Fibroblast of lung (primary cell): ENCODE results near the gene PDE10A. TPM values are rescaled to one million over a fixed set of nuclear protein-coding genes. Genes with fewer than 3 reads are reported as not detected.

ENCODE experiments used
- DNase-seq, 2 donors: peaks; one replicate each; pipeline versions ENCODE4 v3.0.0 to v3.0.0-alpha.2; 2010; ENCODE audit warnings: low read depth in 2 of 2
- H2AFZ ChIP-seq: 2 replicates; pipeline ENCODE4 v1.5.1; 2012; ENCODE audit warnings: low read length, control low read depth, inconsistent platforms
- H3K27ac ChIP-seq: 2 replicates; pipeline ENCODE4 v1.5.1; 2011; ENCODE audit warnings: low read length, control low read depth; ENCODE audit not compliant: insufficient read depth
- H3K27me3 ChIP-seq: 2 replicates; pipeline ENCODE4 v1.5.1; 2011; ENCODE audit warnings: mild to moderate bottlenecking, low read length; ENCODE audit not compliant: control insufficient read depth, insufficient read depth
- H3K36me3 ChIP-seq: 2 replicates; pipeline ENCODE4 v1.5.1; 2011; ENCODE audit warnings: low read length; ENCODE audit not compliant: control insufficient read depth, insufficient read depth
- H3K4me1 ChIP-seq: 2 replicates; pipeline ENCODE4 v1.5.1; 2011; ENCODE audit warnings: low read length; ENCODE audit not compliant: control insufficient read depth, insufficient read depth; ENCODE audit errors: extremely low read depth
- H3K4me2 ChIP-seq: 2 replicates; pipeline ENCODE4 v1.5.1; 2011; ENCODE audit warnings: low read length, control low read depth; ENCODE audit not compliant: insufficient read depth; ENCODE audit errors: extremely low read depth
- H3K4me3 ChIP-seq, 4 experiments: fragments of 200-600 bp in 1 of 4; sonication (generic) in 1 of 4; replicated peaks in 1 of 4; 2 replicates each; pipeline ENCODE4 v1.5.1; 2011 to 2016; ENCODE audit warnings: low read length in 4 of 4, low read depth in 3 of 4, mild to moderate bottlenecking in 3 of 4, control low read depth in 2 of 4, inconsistent platforms in 1 of 4, mixed read lengths in 1 of 4; ENCODE audit not compliant: insufficient read depth in 1 of 4; ENCODE audit errors: control extremely low read depth in 1 of 4
- H3K79me2 ChIP-seq: 2 replicates; pipeline ENCODE4 v1.5.1; 2012; ENCODE audit warnings: mild to moderate bottlenecking, low read length, inconsistent platforms; ENCODE audit not compliant: control insufficient read depth, insufficient read depth
- H3K9ac ChIP-seq: 2 replicates; pipeline ENCODE4 v1.5.1; 2011; ENCODE audit warnings: mild to moderate bottlenecking, low read length, control low read depth; ENCODE audit not compliant: insufficient read depth
- H3K9me3 ChIP-seq: 2 replicates; pipeline ENCODE4 v1.5.1; 2012; ENCODE audit warnings: low read depth, low read length; ENCODE audit not compliant: control insufficient read depth, insufficient read depth
- H4K20me1 ChIP-seq: 2 replicates; pipeline ENCODE4 v1.5.1; 2011; ENCODE audit warnings: low read length; ENCODE audit not compliant: control insufficient read depth, insufficient read depth; ENCODE audit errors: extremely low read depth
- EZH2 ChIP-seq: IDR thresholded peaks from 2 replicates; pipeline ENCODE4 v1.5.1; 2012; ENCODE audit warnings: low read length, control low read depth, mild to moderate bottlenecking; ENCODE audit errors: missing control alignments
- polyA plus RNA-seq, 2 donors: library from polyadenylated mRNA; depleted of rRNA in 1 of 2; stranded (reverse) in 1 of 2; unstranded in 1 of 2; fragments of >200 nt; gene quantifications; 2 replicates each; pipeline ENCODE4 v1.2.1, GENCODE V29; 2011 to 2012; ENCODE audit warnings: missing spikeins in 1 of 2
- total RNA-seq: library from RNA; depleted of rRNA; stranded (reverse); fragments of >200 nt; gene quantifications from 2 replicates; pipeline ENCODE4 v1.2.1, GENCODE V29; 2014
- TF ChIP-seq, protein P1 (sequence below), 2 donors: IDR thresholded peaks in 1 of 2; conservative IDR thresholded peaks in 1 of 2; 1 replicate in 1 of 2; 2 replicates in 1 of 2; pipeline ENCODE4 v1.5.1; 2011 to 2012; ENCODE audit warnings: low read length in 2 of 2, control low read depth in 1 of 2, inconsistent platforms in 1 of 2, low read depth in 1 of 2, mild to moderate bottlenecking in 1 of 2

The PDE10A gene
- total and polyA plus RNA-seq, 2 donors (not counting 1 experiment from before 2014, with no cell fraction given) = under 0.01 to 0.19 TPM

- no peaks in the 10 kb centered on the region for H3K79me2 ChIP-seq
These were observed 7.8 kb downstream of the PDE10A start for GRCh38 chr6:165655191-165655590.

DNA sequence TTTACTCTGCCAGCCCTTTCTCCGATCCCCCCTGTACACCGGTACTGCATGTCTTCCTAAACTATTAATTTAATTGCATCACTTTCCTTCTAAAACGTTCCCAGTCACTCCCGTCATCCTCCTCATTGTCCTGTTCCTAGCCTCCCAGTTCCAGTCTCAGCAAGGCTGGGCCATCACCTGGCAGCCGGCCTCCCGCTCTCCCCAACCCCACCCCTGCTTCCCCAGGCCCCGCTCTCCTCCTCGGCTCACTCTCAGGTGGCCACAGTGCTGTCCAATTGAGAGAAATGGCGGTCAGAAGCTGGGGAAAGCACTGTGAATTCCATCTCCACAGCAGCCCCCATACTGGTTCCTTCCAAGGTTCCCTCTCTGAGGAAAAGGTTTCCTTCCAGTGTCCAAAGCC is 8.9 kb downstream of the PDE10A start:
- DNase-seq = no peak
- Histone ChIP-seq H3K9ac (no peak overlapping the region), H3K4me2 (no peak overlapping the region), H3K4me1 (no peaks in the 10 kb centered on the region), H3K79me2 (no peaks in the 10 kb centered on the region), H3K36me3 (no peaks in the 10 kb centered on the region), H3K4me3 (no peak overlapping the region), H3K27ac (no peak overlapping the region), H2AFZ (no peak overlapping the region), H3K9me3 (no peaks in the 10 kb centered on the region), H3K27me3 (no peaks in the 10 kb centered on the region), H4K20me1 (no peaks in the 10 kb centered on the region)
- TF ChIP-seq, protein P1, sequence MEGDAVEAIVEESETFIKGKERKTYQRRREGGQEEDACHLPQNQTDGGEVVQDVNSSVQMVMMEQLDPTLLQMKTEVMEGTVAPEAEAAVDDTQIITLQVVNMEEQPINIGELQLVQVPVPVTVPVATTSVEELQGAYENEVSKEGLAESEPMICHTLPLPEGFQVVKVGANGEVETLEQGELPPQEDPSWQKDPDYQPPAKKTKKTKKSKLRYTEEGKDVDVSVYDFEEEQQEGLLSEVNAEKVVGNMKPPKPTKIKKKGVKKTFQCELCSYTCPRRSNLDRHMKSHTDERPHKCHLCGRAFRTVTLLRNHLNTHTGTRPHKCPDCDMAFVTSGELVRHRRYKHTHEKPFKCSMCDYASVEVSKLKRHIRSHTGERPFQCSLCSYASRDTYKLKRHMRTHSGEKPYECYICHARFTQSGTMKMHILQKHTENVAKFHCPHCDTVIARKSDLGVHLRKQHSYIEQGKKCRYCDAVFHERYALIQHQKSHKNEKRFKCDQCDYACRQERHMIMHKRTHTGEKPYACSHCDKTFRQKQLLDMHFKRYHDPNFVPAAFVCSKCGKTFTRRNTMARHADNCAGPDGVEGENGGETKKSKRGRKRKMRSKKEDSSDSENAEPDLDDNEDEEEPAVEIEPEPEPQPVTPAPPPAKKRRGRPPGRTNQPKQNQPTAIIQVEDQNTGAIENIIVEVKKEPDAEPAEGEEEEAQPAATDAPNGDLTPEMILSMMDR (conservative IDR thresholded peaks at IDR 0.05 in 1 of 2, IDR thresholded peaks at IDR 0.05 in 1 of 2; ENCODE audit: low read depth in 1 of 2, low read length in 2 of 2) = no peak
- no peak for TF ChIP-seq EZH2

More at GRCh38 chr6:165655191-165655590, 7.8 kb downstream of the PDE10A start:
- Histone ChIP-seq H3K27me3 (no peaks in the 10 kb centered on the region), H2AFZ (no peak overlapping the region), H4K20me1 (no peaks in the 10 kb centered on the region), H3K4me1 (no peaks in the 10 kb centered on the region), H3K4me3 (no peak overlapping the region), H3K9ac (no peak overlapping the region), H3K9me3 (no peaks in the 10 kb centered on the region), H3K36me3 (no peaks in the 10 kb centered on the region), H3K4me2 (no peak overlapping the region), H3K27ac (no peak overlapping the region)
- no peak for DNase-seq
- no peak for TF ChIP-seq EZH2
- TF ChIP-seq, protein P1 (conservative IDR thresholded peaks at IDR 0.05 in 1 of 2, IDR thresholded peaks at IDR 0.05 in 1 of 2; ENCODE audit: low read depth in 1 of 2, low read length in 2 of 2) = no peak

GRCh38 chr6:165653607-165654006 is 9.4 kb downstream of the PDE10A start:
- Histone ChIP-seq H3K9ac (no peak overlapping the region), H3K27me3 (no peaks in the 10 kb centered on the region), H3K36me3 (no peaks in the 10 kb centered on the region), H3K9me3 (no peaks in the 10 kb centered on the region), H4K20me1 (no peaks in the 10 kb centered on the region), H2AFZ (no peak overlapping the region), H3K4me1 (no peaks in the 10 kb centered on the region), H3K27ac (no peak overlapping the region), H3K4me2 (no peak overlapping the region), H3K79me2 (no peaks in the 10 kb centered on the region), H3K4me3 (no peak overlapping the region)
- TF ChIP-seq, protein P1 (conservative IDR thresholded peaks at IDR 0.05 in 1 of 2, IDR thresholded peaks at IDR 0.05 in 1 of 2; ENCODE audit: low read depth in 1 of 2, low read length in 2 of 2) = no peak
- TF ChIP-seq EZH2 = no peak
- no peak for DNase-seq
